KMS-11 (cell line): ENCODE results near the gene KLC1.

Experiments used
- H2AFZ ChIP-seq: fragments of 200-600 bp; sonication (generic); 2 replicates; pipeline ENCODE4 v1.6.1; 2016; ENCODE audit warnings: antibody characterized with exemption, mixed run types, low read depth
- H3K27ac ChIP-seq: fragments of 200-600 bp; sonication (generic); 2 replicates; pipeline ENCODE4 v1.6.1; 2016; ENCODE audit warnings: mild to moderate bottlenecking, mixed run types
- H3K27me3 ChIP-seq: fragments of 200-600 bp; sonication (generic); 2 replicates; pipeline ENCODE4 v1.6.1; 2017; ENCODE audit warnings: mild to moderate bottlenecking, low read depth, mixed run types, moderate library complexity; ENCODE audit not compliant: insufficient read depth
- H3K36me3 ChIP-seq: fragments of 200-600 bp; sonication (generic); 2 replicates; pipeline ENCODE4 v1.6.1; 2017; ENCODE audit warnings: mild to moderate bottlenecking, mixed run types; ENCODE audit not compliant: insufficient read depth
- H3K4me1 ChIP-seq: fragments of 200-600 bp; sonication (generic); 2 replicates; pipeline ENCODE4 v1.6.1; 2016; ENCODE audit warnings: mild to moderate bottlenecking, low read depth, mixed run types; ENCODE audit not compliant: poor library complexity, severe bottlenecking
- H3K4me2 ChIP-seq: fragments of 200-600 bp; sonication (generic); 2 replicates; pipeline ENCODE4 v1.7.0; 2016; ENCODE audit warnings: mild to moderate bottlenecking, mixed run types
- H3K4me3 ChIP-seq: fragments of 200-600 bp; sonication (generic); IDR thresholded peaks from 2 replicates; pipeline ENCODE4 v1.6.1; 2017; ENCODE audit warnings: low read depth, low read length, mixed read lengths; ENCODE audit not compliant: insufficient read depth
- H3K79me2 ChIP-seq: fragments of 200-600 bp; sonication (generic); 2 replicates; pipeline ENCODE4 v1.6.1; 2016; ENCODE audit warnings: low read depth, mixed run types; ENCODE audit not compliant: insufficient read depth
- H3K9ac ChIP-seq: fragments of 200-600 bp; sonication (generic); 2 replicates; pipeline ENCODE4 v1.6.1; 2016; ENCODE audit warnings: mild to moderate bottlenecking, mixed run types
- H4K20me1 ChIP-seq: fragments of 200-600 bp; sonication (generic); 2 replicates; pipeline ENCODE4 v1.6.1; 2016; ENCODE audit warnings: mild to moderate bottlenecking, mixed run types; ENCODE audit not compliant: insufficient read depth
- TF ChIP-seq, protein P1 (sequence below): fragments of 200-600 bp; sonication (generic); conservative IDR thresholded peaks from 2 replicates; pipeline ENCODE4 v1.6.1; 2017; ENCODE audit warnings: low read depth, mild to moderate bottlenecking, antibody characterized with exemption, low read length, moderate library complexity, mixed read lengths

KLC1 gene

GRCh38 chr14:103739466-103739792, 110.4 kb downstream of the KLC1 start:
- TF ChIP-seq, protein P1, sequence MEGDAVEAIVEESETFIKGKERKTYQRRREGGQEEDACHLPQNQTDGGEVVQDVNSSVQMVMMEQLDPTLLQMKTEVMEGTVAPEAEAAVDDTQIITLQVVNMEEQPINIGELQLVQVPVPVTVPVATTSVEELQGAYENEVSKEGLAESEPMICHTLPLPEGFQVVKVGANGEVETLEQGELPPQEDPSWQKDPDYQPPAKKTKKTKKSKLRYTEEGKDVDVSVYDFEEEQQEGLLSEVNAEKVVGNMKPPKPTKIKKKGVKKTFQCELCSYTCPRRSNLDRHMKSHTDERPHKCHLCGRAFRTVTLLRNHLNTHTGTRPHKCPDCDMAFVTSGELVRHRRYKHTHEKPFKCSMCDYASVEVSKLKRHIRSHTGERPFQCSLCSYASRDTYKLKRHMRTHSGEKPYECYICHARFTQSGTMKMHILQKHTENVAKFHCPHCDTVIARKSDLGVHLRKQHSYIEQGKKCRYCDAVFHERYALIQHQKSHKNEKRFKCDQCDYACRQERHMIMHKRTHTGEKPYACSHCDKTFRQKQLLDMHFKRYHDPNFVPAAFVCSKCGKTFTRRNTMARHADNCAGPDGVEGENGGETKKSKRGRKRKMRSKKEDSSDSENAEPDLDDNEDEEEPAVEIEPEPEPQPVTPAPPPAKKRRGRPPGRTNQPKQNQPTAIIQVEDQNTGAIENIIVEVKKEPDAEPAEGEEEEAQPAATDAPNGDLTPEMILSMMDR = no peak
- no peak overlapping the region for H3K4me2 ChIP-seq
- no peaks in the 10 kb centered on the region for H3K79me2 ChIP-seq
- no peaks in the 10 kb centered on the region for H3K27me3 ChIP-seq
- no peak overlapping the region for H3K27ac ChIP-seq
- no peaks in the 10 kb centered on the region for H4K20me1 ChIP-seq
- H2AFZ ChIP-seq = no peak overlapping the region
- H3K9ac ChIP-seq = no peak overlapping the region
- no peak overlapping the region for H3K4me3 ChIP-seq
- no peaks in the 10 kb centered on the region for H3K4me1 ChIP-seq
- H3K36me3 ChIP-seq = no peaks in the 10 kb centered on the region

- no peak overlapping the region for H3K9ac ChIP-seq
Observed at GRCh38 chr14:103739793-103740501, 110.9 kb downstream of the KLC1 start.

DNA sequence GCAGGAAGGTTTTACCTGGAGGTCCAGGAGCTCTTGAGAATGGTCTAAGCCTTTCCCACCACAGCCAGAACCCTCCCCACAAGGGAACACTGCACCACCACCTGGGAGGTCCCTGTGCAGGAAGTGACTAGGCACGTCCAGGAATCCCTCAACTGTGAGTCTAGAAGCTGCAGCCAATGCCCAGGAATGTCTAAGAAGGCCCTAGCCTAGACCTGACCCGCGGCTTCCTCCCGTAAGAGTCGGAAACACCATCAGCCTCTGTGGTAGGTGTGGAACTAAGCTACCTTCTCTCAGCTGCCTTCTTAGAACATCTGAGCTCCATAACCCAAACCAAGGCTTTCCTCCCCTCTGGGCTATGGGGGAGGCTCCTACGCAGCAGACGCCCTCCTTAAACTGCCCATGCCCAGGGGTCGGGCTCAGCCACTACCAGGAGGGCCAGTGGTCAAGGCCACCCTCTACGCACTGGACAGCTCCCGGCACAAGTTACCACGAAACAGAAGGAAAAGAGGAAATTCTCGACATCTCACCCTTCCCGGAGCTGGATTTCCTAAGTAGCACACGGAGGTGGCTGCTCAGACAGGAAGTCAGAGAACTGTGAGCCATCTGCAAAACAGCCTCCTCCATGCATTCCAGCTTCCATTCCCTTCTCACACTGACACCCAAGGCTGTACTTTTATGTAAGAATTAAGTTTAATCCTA, 112.1 kb downstream of the KLC1 start:
- no peaks in the 10 kb centered on the region for H4K20me1 ChIP-seq
- H2AFZ ChIP-seq = no peak overlapping the region
- no peaks in the 10 kb centered on the region for H3K79me2 ChIP-seq
- no peaks in the 10 kb centered on the region for H3K4me1 ChIP-seq
- no peaks in the 10 kb centered on the region for H3K36me3 ChIP-seq
- no peak overlapping the region for H3K4me3 ChIP-seq
- TF ChIP-seq, protein P1 = no peak
- no peaks in the 10 kb centered on the region for H3K27me3 ChIP-seq
- no peak overlapping the region for H3K4me2 ChIP-seq
- H3K27ac ChIP-seq = no peak overlapping the region
- H3K9ac ChIP-seq = no peak overlapping the region

More at GRCh38 chr14:103739793-103740501, 110.9 kb downstream of the KLC1 start:
- H3K79me2 ChIP-seq = no peaks in the 10 kb centered on the region
- H3K27ac ChIP-seq = no peak overlapping the region
- no peak overlapping the region for H3K4me2 ChIP-seq
- H3K36me3 ChIP-seq = no peaks in the 10 kb centered on the region
- TF ChIP-seq, protein P1 = no peak
- H3K27me3 ChIP-seq = no peaks in the 10 kb centered on the region
- no peaks in the 10 kb centered on the region for H3K4me1 ChIP-seq
- H4K20me1 ChIP-seq = no peaks in the 10 kb centered on the region
- no peak overlapping the region for H3K4me3 ChIP-seq
- H2AFZ ChIP-seq = no peak overlapping the region

- Histone ChIP-seq H3K4me2 (no peak overlapping the region), H3K4me1 (no peaks in the 10 kb centered on the region), H3K27ac (no peak overlapping the region), H4K20me1 (no peaks in the 10 kb centered on the region), H3K79me2 (no peaks in the 10 kb centered on the region), H3K9ac (no peak overlapping the region), H3K4me3 (no peak overlapping the region), H3K27me3 (no peaks in the 10 kb centered on the region), H2AFZ (no peak overlapping the region), H3K36me3 (no peaks in the 10 kb centered on the region)
- TF ChIP-seq, protein P1 = no peak
Observed at GRCh38 chr14:103741876-103742275, 112.9 kb downstream of the KLC1 start.
